Keratinocyte (primary cell): ENCODE results near the gene STARD5.

Experiments
- EZH2 ChIP-seq: IDR thresholded peaks from one replicate; pipeline ENCODE4 v1.6.1; 2012; ENCODE audit warnings: inconsistent platforms, mild to moderate bottlenecking, low read length, moderate library complexity
- TF ChIP-seq, protein P1 (sequence below), 3 experiments: IDR thresholded peaks in 1 of 3; conservative IDR thresholded peaks in 1 of 3; optimal IDR thresholded peaks in 1 of 3; 2 replicates in 2 of 3; 3 replicates in 1 of 3; pipeline versions ENCODE3 to v1.5.1; 2011; ENCODE audit warnings: low read length in 3 of 3, mild to moderate bottlenecking in 3 of 3, moderate library complexity in 2 of 3, control low read depth in 1 of 3, inconsistent platforms in 1 of 3; ENCODE audit not compliant: insufficient read depth in 2 of 3; ENCODE audit errors: extremely low read depth in 1 of 3

- TF ChIP-seq, protein P1, sequence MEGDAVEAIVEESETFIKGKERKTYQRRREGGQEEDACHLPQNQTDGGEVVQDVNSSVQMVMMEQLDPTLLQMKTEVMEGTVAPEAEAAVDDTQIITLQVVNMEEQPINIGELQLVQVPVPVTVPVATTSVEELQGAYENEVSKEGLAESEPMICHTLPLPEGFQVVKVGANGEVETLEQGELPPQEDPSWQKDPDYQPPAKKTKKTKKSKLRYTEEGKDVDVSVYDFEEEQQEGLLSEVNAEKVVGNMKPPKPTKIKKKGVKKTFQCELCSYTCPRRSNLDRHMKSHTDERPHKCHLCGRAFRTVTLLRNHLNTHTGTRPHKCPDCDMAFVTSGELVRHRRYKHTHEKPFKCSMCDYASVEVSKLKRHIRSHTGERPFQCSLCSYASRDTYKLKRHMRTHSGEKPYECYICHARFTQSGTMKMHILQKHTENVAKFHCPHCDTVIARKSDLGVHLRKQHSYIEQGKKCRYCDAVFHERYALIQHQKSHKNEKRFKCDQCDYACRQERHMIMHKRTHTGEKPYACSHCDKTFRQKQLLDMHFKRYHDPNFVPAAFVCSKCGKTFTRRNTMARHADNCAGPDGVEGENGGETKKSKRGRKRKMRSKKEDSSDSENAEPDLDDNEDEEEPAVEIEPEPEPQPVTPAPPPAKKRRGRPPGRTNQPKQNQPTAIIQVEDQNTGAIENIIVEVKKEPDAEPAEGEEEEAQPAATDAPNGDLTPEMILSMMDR (optimal IDR thresholded peaks at IDR 0.05 in 1 of 3, IDR thresholded peaks at IDR 0.05 in 1 of 3, conservative IDR thresholded peaks at IDR 0.05 in 1 of 3; ENCODE audit: extremely low read depth in 1 of 3, insufficient read depth in 2 of 3, low read length in 3 of 3), result no peak
- no peak for TF ChIP-seq EZH2
Observed at GRCh38 chr15:81309647-81310450, 14.1 kb downstream of the STARD5 start.
